Bronchial epithelial cell (primary cell): ENCODE results near the gene NATD1. TPM values are rescaled to one million over a fixed set of nuclear protein-coding genes. Genes with fewer than 3 reads are reported as not detected.
A peak's percentile ranks its signal among the peaks of the same experiment; 100 is the strongest.

ENCODE experiments used
- DNase-seq: peaks from one replicate; pipeline ENCODE4 v3.0.0-alpha.2; 2010; ENCODE audit warnings: low read depth
- FAIRE-seq: peaks from 2 replicates; lab custom pipeline; 2011; peaks lifted over from hg19 to GRCh38; lab: Jason Lieb, UNC
- H3K27me3 ChIP-seq: 2 replicates; pipeline ENCODE4 v1.5.1; 2011; ENCODE audit warnings: low read length; ENCODE audit not compliant: control insufficient read depth, insufficient read depth
- H3K36me3 ChIP-seq: 2 replicates; pipeline ENCODE4 v1.5.1; 2011; ENCODE audit warnings: low read length; ENCODE audit not compliant: control insufficient read depth, insufficient read depth
- H3K4me3 ChIP-seq: 2 replicates; pipeline ENCODE4 v1.5.1; 2011; ENCODE audit warnings: mild to moderate bottlenecking, low read depth, low read length, control low read depth
- total RNA-seq: library from RNA; depleted of rRNA; stranded (reverse); fragments of >200 nt; gene quantifications from 2 replicates; pipeline ENCODE4 v1.2.1, GENCODE V29; 2014
- TF ChIP-seq, protein P1 (sequence below): IDR thresholded peaks from 2 replicates; pipeline ENCODE4 v1.5.1; 2011; ENCODE audit warnings: mild to moderate bottlenecking, moderate library complexity, low read length, control low read depth, inconsistent platforms; ENCODE audit not compliant: insufficient read depth, severe bottlenecking

Gene NATD1
- total RNA-seq, 1 donor from 2014 or later = 0.53 TPM

DNA sequence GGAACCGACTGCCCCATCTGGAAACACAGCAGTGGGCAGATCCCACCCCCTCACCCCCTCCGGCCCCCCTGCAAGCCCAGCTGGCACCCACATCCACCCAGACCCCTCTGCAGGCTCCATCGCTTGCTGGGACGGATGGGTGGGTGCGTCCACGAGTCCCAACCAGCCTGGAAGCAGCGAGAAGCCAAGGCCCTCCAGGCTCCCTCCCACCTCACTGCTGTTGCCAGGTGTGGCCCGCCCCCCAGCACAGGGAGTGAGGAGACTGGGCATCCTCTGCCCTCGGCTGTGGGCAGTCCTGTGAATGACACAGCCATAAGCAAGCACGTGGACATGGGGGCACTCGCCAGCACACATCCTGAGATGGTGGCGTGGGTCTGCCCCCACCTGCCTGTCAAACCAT is 50.7 kb downstream of the NATD1 start:
- no peaks in the 10 kb centered on the region for H3K27me3 ChIP-seq
- peaks cover 12% of the 10 kb centered on the region for H3K36me3 ChIP-seq
- H3K4me3 ChIP-seq = no peak overlapping the region
- DNase-seq (no peak), FAIRE-seq (no peak)
- TF ChIP-seq, protein P1, sequence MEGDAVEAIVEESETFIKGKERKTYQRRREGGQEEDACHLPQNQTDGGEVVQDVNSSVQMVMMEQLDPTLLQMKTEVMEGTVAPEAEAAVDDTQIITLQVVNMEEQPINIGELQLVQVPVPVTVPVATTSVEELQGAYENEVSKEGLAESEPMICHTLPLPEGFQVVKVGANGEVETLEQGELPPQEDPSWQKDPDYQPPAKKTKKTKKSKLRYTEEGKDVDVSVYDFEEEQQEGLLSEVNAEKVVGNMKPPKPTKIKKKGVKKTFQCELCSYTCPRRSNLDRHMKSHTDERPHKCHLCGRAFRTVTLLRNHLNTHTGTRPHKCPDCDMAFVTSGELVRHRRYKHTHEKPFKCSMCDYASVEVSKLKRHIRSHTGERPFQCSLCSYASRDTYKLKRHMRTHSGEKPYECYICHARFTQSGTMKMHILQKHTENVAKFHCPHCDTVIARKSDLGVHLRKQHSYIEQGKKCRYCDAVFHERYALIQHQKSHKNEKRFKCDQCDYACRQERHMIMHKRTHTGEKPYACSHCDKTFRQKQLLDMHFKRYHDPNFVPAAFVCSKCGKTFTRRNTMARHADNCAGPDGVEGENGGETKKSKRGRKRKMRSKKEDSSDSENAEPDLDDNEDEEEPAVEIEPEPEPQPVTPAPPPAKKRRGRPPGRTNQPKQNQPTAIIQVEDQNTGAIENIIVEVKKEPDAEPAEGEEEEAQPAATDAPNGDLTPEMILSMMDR = no peak

DNA sequence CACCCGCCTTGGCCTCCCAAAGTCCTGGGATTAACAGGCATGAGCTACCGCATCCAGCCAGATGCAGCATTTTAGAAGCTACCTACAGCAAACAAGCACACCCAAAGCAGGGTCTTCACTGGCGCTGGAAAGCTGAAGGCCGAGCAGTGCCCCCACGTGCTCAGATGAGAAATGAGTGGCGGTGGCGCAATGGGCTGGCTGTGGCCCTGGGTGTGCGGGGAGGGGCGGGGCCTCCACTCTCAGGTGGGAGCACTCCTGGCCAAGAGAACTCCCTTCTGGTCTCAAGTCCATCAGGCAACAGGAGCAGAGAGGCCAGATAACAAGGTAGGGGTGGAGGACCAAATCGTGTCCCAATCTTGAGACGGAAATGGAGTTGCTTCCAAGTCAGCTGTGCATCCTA is 51.3 kb downstream of the NATD1 start:
- peaks cover 12% of the 10 kb centered on the region for H3K36me3 ChIP-seq
- no peak for FAIRE-seq
- H3K4me3 ChIP-seq = no peak overlapping the region
- no peaks in the 10 kb centered on the region for H3K27me3 ChIP-seq
- TF ChIP-seq, protein P1 = no peak
- DNase-seq = no peak

DNA sequence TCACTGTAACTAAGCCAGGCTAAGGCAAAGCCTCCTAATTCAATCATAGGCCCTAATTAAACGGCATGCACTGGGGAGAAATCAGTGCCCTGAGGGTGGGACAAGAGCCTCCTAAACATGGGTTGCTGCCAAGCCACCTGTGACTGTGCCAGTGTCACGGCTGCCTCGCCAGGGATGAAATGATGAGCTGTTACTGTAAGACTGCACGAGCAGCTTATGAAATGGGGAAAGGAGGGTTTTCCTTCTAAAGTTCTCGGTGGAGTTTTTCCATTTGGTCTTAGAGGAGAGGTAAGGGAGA is 52.0 kb downstream of the NATD1 start:
- no peak overlapping the region for H3K4me3 ChIP-seq
- no peak for FAIRE-seq

DNA sequence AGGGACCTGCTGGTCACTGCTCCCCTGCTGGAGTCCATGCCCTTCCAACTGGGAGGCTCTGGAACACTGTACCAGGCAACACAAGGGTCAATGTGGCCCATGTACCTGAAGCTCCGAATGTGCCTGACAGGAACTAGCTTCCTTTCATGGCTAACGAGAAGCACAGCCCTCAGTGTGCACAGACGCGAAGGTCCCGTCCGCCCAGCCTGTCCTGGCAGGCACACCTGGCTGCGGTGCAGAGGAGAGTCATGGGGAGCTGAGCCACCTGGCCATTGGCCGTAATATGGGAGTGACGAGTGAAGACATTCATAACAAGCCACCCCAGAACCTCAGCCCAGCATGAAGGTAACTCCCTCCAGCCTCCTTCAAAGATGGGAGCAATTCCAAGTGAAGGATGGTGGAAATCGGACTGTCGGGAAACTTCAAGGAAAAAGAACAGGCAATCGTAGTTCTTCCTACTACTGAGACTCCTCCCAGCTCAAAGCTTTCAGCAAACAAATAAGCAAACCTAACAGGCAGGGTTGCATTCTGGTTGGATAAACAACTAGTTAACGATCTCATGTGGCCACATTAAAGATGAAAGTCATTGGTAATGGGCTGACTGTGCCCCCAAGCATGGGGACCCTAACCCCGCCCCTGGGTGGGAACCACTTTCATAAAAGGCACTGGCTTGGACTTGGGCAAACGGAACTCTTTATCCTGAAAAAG is 52.5 kb downstream of the NATD1 start:
- FAIRE-seq = no peak
- no peaks in the 10 kb centered on the region for H3K27me3 ChIP-seq
- H3K4me3 ChIP-seq = no peak overlapping the region
- TF ChIP-seq, protein P1 = no peak
- DNase-seq = peak; percentile 68
- H3K36me3 ChIP-seq = peaks cover 11% of the 10 kb centered on the region

More for the DNA sequence above, 52.0 kb downstream of the NATD1 start:
- TF ChIP-seq, protein P1 = no peak
- no peaks in the 10 kb centered on the region for H3K27me3 ChIP-seq
- DNase-seq = peak; percentile 38
- peaks cover 11% of the 10 kb centered on the region for H3K36me3 ChIP-seq

DNA sequence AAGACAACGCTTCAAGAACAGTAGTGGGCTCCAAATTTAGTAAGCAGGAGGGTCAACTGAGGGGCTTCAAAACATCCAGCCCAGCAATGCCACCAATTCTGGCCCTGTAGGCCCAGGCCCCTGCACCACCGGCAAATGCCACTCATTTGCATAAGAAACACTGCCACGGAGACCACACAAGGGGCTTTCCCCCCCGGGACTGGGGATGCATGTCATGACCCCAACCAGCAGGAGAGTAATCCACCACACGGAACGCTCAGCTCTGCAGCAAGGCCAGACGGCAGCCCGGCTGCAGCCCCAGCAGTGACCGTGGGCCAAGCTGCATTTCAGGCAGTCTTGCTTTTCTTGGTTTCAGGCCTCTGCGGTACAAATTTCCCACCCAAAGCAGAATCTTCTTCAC is 53.4 kb downstream of the NATD1 start:
- FAIRE-seq = no peak
- Histone ChIP-seq H3K27me3 (no peaks in the 10 kb centered on the region), H3K4me3 (no peak overlapping the region), H3K36me3 (peaks cover 11% of the 10 kb centered on the region)
- no peak for DNase-seq
- TF ChIP-seq, protein P1 = no peak

DNA sequence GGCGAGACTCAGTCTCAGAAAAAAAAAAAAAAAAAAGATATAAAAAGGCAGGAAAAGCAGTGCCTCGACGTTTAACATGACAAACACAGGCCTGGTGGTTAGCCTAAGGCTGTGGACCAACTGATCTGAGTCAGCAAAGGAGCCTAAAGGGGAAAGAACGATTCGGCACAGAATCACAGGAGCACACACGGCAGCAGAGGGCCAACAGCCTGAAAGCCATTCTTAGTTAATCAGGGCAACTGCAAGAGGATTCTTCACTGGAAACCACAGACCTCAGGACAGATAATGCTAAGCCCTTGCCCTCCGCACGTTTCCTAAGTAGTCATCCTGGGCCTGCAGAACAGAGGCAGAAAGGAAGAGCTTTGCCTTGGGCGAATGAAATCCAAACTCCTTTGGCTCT is 53.9 kb downstream of the NATD1 start:
- TF ChIP-seq, protein P1 = no peak
- no peak overlapping the region for H3K4me3 ChIP-seq
- H3K36me3 ChIP-seq = peaks cover 10% of the 10 kb centered on the region
- FAIRE-seq (peak; percentile 66), DNase-seq (peak; percentile 19)
- H3K27me3 ChIP-seq = no peaks in the 10 kb centered on the region
